Type B pancreatic cell (in vitro differentiated cells): ENCODE data around the gene MTO1. TPM values are rescaled to one million over a fixed set of nuclear protein-coding genes. Genes with fewer than 3 reads are reported as not detected.
"Not testable (repeated sequence)": the region's sequence is repeated elsewhere in the genome, so short reads cannot be mapped to it uniquely, and the experiment has no call there.

Experiments used
- DNase-seq: peaks from one replicate; pipeline ENCODE4 v3.0.0; 2021; ENCODE audit warnings: mixed read lengths; ENCODE audit not compliant: unreplicated experiment; ENCODE audit errors: extremely low spot score
- H3K27ac Mint-ChIP-seq: 2 replicates; pipeline ENCODE4 v1.8.0; 2021; ENCODE audit warnings: mild to moderate bottlenecking, mixed read lengths
- H3K27me3 Mint-ChIP-seq: 2 replicates; pipeline ENCODE4 v1.8.0; 2021; ENCODE audit warnings: mixed read lengths
- H3K36me3 Mint-ChIP-seq: 2 replicates; pipeline ENCODE4 v1.8.0; 2021; ENCODE audit warnings: mixed read lengths
- H3K4me1 Mint-ChIP-seq: one replicate; pipeline ENCODE4 v1.8.0; 2021; ENCODE audit warnings: mixed read lengths; ENCODE audit not compliant: unreplicated experiment
- H3K4me3 Mint-ChIP-seq: 2 replicates; pipeline ENCODE4 v1.8.0; 2021; ENCODE audit warnings: mild to moderate bottlenecking, mixed read lengths
- H3K9me3 Mint-ChIP-seq: 2 replicates; pipeline ENCODE4 v1.8.0; 2021; ENCODE audit warnings: mixed read lengths
- total RNA-seq: library from RNA; stranded (reverse); gene quantifications from 2 replicates; pipeline ENCODE4 v1.2.1, GENCODE V29; 2021; ENCODE audit warnings: low replicate concordance
- TF ChIP-seq, protein P1 (sequence below): fragments of 200-600 bp; sonication (generic); conservative IDR thresholded peaks from 2 replicates; pipeline ENCODE4 v1.5.0; 2021; ENCODE audit warnings: antibody characterized with exemption, mild to moderate bottlenecking

Gene MTO1
- total RNA-seq, 1 donor from 2014 or later: 28.0 TPM

DNA sequence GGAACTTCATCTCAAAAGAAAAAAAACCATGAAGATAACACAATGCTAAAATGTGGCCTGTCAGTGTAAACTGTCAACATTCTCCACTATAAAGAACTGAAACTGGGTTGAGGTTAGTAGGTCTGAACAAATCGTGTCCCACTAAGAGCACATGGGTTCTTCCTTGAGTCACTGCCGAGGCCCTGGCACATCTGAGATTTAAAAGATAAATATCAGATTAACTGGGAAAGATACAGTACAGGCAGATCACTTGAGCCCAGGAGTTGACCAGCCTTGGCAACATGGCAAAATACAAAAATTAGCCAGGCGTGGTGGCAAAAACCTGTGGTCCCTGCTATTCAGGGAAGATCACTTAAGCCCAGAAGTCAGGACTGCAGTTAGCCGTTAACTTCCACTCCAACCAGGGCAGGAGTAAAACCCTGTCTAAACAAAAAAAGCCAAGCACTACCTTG lies 53.7 kb downstream of the MTO1 start:
- peaks cover 29% of the 10 kb centered on the region for H3K4me1 Mint-ChIP-seq
- peak overlapping the region; percentile 75 for H3K4me3 Mint-ChIP-seq
- peak overlapping the region; percentile 92 for H3K27ac Mint-ChIP-seq
- H3K36me3 Mint-ChIP-seq: peaks cover 48% of the 10 kb centered on the region
- TF ChIP-seq, protein P1, sequence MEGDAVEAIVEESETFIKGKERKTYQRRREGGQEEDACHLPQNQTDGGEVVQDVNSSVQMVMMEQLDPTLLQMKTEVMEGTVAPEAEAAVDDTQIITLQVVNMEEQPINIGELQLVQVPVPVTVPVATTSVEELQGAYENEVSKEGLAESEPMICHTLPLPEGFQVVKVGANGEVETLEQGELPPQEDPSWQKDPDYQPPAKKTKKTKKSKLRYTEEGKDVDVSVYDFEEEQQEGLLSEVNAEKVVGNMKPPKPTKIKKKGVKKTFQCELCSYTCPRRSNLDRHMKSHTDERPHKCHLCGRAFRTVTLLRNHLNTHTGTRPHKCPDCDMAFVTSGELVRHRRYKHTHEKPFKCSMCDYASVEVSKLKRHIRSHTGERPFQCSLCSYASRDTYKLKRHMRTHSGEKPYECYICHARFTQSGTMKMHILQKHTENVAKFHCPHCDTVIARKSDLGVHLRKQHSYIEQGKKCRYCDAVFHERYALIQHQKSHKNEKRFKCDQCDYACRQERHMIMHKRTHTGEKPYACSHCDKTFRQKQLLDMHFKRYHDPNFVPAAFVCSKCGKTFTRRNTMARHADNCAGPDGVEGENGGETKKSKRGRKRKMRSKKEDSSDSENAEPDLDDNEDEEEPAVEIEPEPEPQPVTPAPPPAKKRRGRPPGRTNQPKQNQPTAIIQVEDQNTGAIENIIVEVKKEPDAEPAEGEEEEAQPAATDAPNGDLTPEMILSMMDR: no peak
- H3K27me3 Mint-ChIP-seq: peaks cover 4% of the 10 kb centered on the region
- no peak for DNase-seq
- H3K9me3 Mint-ChIP-seq: no peaks in the 10 kb centered on the region

DNA sequence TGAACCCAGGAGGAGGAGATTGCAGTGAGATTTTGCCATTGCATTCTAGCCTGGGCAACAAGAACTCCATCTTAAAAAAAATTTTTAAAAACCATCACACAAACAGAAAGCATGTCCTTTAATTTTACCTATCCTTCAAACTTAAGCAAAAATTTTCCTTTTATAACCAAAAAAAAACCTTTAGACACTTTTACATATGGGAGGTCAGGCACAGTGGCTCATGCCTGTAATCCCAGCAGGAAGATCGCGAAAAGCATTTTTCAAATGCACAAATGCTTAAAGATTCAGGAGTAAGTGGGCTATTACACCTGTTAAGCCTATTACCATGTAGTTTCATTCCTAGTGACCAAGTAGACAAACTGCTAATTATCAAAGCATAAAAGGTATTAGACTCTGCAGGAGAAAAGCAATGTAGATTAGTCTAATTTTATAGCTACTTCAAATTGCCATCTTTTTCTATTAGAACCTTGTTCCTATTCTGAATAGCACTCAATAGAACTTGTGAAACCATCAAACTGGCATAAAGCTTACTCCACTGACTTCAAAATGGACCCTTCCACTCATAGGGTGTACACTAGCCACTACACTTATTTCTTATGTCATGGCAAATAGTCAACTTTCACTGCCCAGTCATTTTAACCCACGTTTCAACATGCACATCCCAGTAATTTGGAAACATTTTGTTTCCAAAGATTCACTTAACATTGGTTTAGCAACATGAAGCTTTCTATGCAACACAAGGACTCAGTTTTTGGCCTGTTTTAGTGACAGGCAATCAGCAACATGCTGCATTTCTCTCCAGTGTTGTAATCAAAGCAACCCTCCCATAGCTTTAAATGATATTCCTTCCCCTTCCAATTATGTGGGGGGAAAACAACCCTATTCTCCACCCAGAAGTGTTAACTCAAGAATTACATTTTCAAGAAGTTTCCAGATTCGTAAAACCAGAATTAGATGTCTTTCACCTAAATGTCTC lies 55.3 kb downstream of the MTO1 start:
- DNase-seq: no peak
- peaks cover 57% of the 10 kb centered on the region for H3K36me3 Mint-ChIP-seq
- no peaks in the 10 kb centered on the region for H3K9me3 Mint-ChIP-seq
- peak overlapping the region; percentile 92 for H3K27ac Mint-ChIP-seq
- peaks cover 33% of the 10 kb centered on the region for H3K4me1 Mint-ChIP-seq
- H3K27me3 Mint-ChIP-seq: peaks cover 11% of the 10 kb centered on the region
- TF ChIP-seq, protein P1: no peak
- H3K4me3 Mint-ChIP-seq: peak overlapping the region; percentile 75

DNA sequence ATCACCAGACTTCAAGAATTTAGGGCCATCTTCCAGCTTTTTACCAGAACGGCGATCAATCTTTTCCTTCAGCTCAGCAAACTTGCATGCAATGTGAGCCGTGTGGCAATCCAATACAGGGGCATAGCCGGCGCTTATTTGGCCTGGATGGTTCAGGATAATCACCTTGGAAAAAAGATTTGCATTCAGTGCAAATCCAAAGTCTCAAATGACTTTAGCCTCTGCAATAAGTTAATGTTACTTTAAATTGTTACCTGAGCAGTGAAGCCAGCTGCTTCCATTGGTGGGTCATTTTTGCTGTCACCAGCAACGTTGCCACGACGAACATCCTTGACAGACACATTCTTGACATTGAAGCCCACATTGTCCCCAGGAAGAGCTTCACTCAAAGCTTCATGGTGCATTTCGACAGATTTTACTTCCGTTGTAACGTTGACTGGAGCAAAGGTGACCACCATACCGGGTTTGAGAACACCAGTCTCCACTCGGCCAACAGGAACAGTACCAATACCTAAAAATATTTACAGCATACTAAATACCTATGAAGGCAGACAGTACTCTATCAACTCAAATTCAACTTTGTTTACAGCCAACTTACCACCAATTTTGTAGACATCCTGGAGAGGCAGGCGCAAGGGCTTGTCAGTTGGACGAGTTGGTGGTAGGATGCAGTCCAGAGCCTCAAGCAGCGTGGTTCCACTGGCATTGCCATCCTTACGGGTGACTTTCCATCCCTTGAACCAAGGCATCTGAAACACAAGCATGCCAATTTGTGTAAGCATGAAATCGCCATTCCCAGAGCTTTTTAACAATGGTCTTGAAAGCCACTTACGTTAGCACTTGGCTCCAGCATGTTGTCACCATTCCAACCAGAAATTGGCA lies 56.8 kb downstream of the MTO1 start:
- Mint-ChIP-seq H3K4me1 (peaks cover 37% of the 10 kb centered on the region), H3K36me3 (peaks cover 54% of the 10 kb centered on the region), H3K27ac (peak overlapping the region; percentile 99), H3K27me3 (peaks cover 11% of the 10 kb centered on the region), H3K4me3 (peak overlapping the region; percentile 97)
- not testable (repeated sequence) for H3K9me3 Mint-ChIP-seq, DNase-seq

GRCh38 chr6:73518982-73519881 lies 57.7 kb downstream of the MTO1 start:
- Mint-ChIP-seq H3K27ac (peak overlapping the region; percentile 99), H3K27me3 (peaks cover 11% of the 10 kb centered on the region), H3K4me1 (peaks cover 37% of the 10 kb centered on the region), H3K4me3 (peak overlapping the region; percentile 97), H3K36me3 (peaks cover 53% of the 10 kb centered on the region)
- DNase-seq, H3K9me3 Mint-ChIP-seq: not testable (repeated sequence)

DNA sequence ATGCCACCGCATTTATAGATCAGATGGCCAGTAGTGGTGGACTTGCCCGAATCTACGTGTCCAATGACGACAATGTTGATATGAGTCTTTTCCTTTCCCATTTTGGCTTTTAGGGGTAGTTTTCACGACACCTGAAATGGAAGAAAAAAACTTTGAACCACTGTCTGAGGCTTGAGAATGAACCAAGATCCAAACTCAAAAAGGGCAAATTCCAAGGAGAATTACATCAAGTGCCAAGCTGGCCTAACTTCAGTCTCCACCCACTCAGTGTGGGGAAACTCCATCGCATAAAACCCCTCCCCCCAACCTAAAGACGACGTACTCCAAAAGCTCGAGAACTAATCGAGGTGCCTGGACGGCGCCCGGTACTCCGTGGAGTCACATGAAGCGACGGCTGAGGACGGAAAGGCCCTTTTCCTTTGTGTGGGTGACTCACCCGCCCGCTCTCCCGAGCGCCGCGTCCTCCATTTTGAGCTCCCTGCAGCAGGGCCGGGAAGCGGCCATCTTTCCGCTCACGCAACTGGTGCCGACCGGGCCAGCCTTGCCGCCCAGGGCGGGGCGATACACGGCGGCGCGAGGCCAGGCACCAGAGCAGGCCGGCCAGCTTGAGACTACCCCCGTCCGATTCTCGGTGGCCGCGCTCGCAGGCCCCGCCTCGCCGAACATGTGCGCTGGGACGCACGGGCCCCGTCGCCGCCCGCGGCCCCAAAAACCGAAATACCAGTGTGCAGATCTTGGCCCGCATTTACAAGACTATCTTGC lies 58.6 kb downstream of the MTO1 start:
- TF ChIP-seq, protein P1: no peak
- H3K4me3 Mint-ChIP-seq: peak overlapping the region; percentile 97
- H3K4me1 Mint-ChIP-seq: peaks cover 37% of the 10 kb centered on the region
- peak; percentile 79 for DNase-seq
- no peaks in the 10 kb centered on the region for H3K9me3 Mint-ChIP-seq
- H3K27ac Mint-ChIP-seq: peak overlapping the region; percentile 99
- H3K27me3 Mint-ChIP-seq: peaks cover 11% of the 10 kb centered on the region
- peaks cover 48% of the 10 kb centered on the region for H3K36me3 Mint-ChIP-seq
